Transverse colon (tissue), 4 donors: Measurements from ENCODE around the gene TDRD10. TPM values are rescaled to one million over a fixed set of nuclear protein-coding genes. Genes with fewer than 3 reads are reported as not detected.

Experiments used
- DNase-seq: peaks from one replicate; pipeline ENCODE4 v3.0.0-alpha.2; 2019
- H3K27ac ChIP-seq, 4 donors: fragments of 200-600 bp; sonication (generic); 2 replicates each; pipeline ENCODE4 v1.5.1; 2016 to 2018; ENCODE audit warnings: inconsistent platforms in 4 of 4
- H3K27me3 ChIP-seq: fragments of 200-600 bp; sonication (generic); 2 replicates; pipeline ENCODE4 v1.5.1; 2017; ENCODE audit warnings: inconsistent platforms
- H3K36me3 ChIP-seq, 4 donors: fragments of 200-600 bp; sonication (generic); 2 replicates each; pipeline ENCODE4 v1.5.1; 2017 to 2019; ENCODE audit warnings: inconsistent platforms in 4 of 4
- H3K4me1 ChIP-seq, 4 donors: fragments of 200-600 bp; sonication (generic); 2 replicates each; pipeline ENCODE4 v1.5.1; 2017 to 2020; ENCODE audit warnings: inconsistent platforms in 4 of 4
- H3K4me3 ChIP-seq, 4 donors: fragments of 200-600 bp; sonication (generic); 1 replicate in 1 of 4; 2 replicates in 3 of 4; pipeline versions ENCODE4 v1.5.1 to v1.6.1; 2017 to 2019; ENCODE audit warnings: inconsistent platforms in 4 of 4
- H3K9me3 ChIP-seq, 2 donors: fragments of 200-600 bp; sonication (generic); 2 replicates each; pipeline ENCODE4 v1.5.1; 2017 to 2019; ENCODE audit warnings: inconsistent platforms in 2 of 2
- CTCF ChIP-seq, 5 experiments: fragments of 200-600 bp in 3 of 5; fragments of 450-650 bp in 2 of 5; sonication (generic) in 3 of 5; IDR thresholded peaks; 1 replicate in 2 of 5; 2 replicates in 3 of 5; pipeline ENCODE4 v1.5.1; 2016 to 2017; ENCODE audit warnings: antibody characterized with exemption in 5 of 5, inconsistent platforms in 3 of 5, mild to moderate bottlenecking in 2 of 5, moderate library complexity in 1 of 5
- EP300 ChIP-seq: sonication (generic); formaldehyde crosslinking; IDR thresholded peaks from one replicate; pipeline ENCODE4 v1.6.1; 2017; ENCODE audit warnings: antibody characterized with exemption, low read depth
- POLR2A ChIP-seq: fragments of 450-650 bp; IDR thresholded peaks from one replicate; pipeline ENCODE4 v1.6.1; 2016; ENCODE audit warnings: antibody characterized with exemption, mild to moderate bottlenecking, moderate library complexity
- POLR2AphosphoS5 ChIP-seq, 3 donors: sonication (generic); formaldehyde crosslinking; IDR thresholded peaks; one replicate each; pipeline ENCODE4 v1.6.1; 2016; ENCODE audit warnings: antibody characterized with exemption in 3 of 3
- WGBS, 2 donors: methylation state at CpG; one replicate each; pipeline ENCODE4 v1.1.5; 2018; ENCODE audit warnings: low coverage in 1 of 2; 5-methylcytosine and 5-hydroxymethylcytosine counted together
- in situ Hi-C, 4 donors: fragments of 200-750 bp; cut with MboI; loops; one replicate each; pipeline versions ENCODE4 v1.15.0 to v1.15.1; 2017; ENCODE audit warnings: low sequenced_read_pairs in 3 of 4, low pct_ligation_motif_present in 1 of 4, low pct_unique_long_range_greater_than_20kb in 1 of 4
- intact Hi-C: fragments of 100-400 bp; cut with DNase I; formaldehyde crosslinking; loops from one replicate; pipeline ENCODE4 v1.15.1; 2023; ENCODE audit warnings: low total_unique reads
- total RNA-seq, 4 donors: library from RNA; depleted of rRNA; stranded (reverse); fragments of >200 nt; gene quantifications; one replicate each; pipeline ENCODE4 v1.1.0, GENCODE V29; 2016

Gene TDRD10
- total RNA-seq, 4 donors from 2014 or later: 0.96 to 3.3 TPM; not detected in 2

- Histone ChIP-seq H3K27ac (no peak overlapping the region), H3K4me3 (no peak overlapping the region), H3K4me1 (peaks cover 0 to 11% (median 5%) of the 10 kb centered on the region in 4 donors), H3K36me3 (peaks cover 0 to 86% (median 37%) of the 10 kb centered on the region in 4 donors), H3K27me3 (no peaks in the 10 kb centered on the region), H3K9me3 (no peaks in the 10 kb centered on the region)
- 67 to 76% methylated on average over 1 of the region's 1 CpG for WGBS, 2 donors
- intact Hi-C loops: no loop called here
- in situ Hi-C loops: no loop called here
- DNase-seq: no peak
- no peak for TF ChIP-seq POLR2A
- TF ChIP-seq CTCF (IDR thresholded peaks at IDR 0.05): no peak
- TF ChIP-seq POLR2AphosphoS5 (IDR thresholded peaks at IDR 0.05): no peak
- TF ChIP-seq EP300: no peak
Measured at GRCh38 chr1:154595621-154596020, 93.6 kb downstream of the TDRD10 start.

Other genes with a start within 250 kb of the TDRD10 start
- 10 to 100 TPM; 44.5 to 87.1 (median 74.1) TPM for gene HAX1, start 229.6 kb upstream of the TDRD10 start, total RNA-seq
- not detected for gene AQP10, start 181.1 kb upstream of the TDRD10 start, total RNA-seq
- gene ATP8B2, start 176.7 kb upstream of the TDRD10 start, total RNA-seq: 10 to 100 TPM in 3 of 4 donors, 1 to 10 TPM in 1; 6.0 to 78.6 (median 24.9) TPM
- 100 to 1,000 TPM in 1 of 4 donors, 10 to 100 TPM in 3; 10.7 to 107 (median 77.3) TPM for gene IL6R, start 96.9 kb upstream of the TDRD10 start, total RNA-seq
- 10 to 100 TPM in 1 of 4 donors, 1 to 10 TPM in 3; 5.2 to 15.0 (median 6.7) TPM for gene SHE, start 193 bp downstream of the TDRD10 start, total RNA-seq
- gene UBE2Q1, start 56.4 kb downstream of the TDRD10 start, total RNA-seq: 10 to 100 TPM; 10.1 to 33.9 (median 26.6) TPM
- under 1 TPM in 2 of 4 donors, not detected in 2; 0.32 to 0.82 TPM for gene CHRNB2, start 65.6 kb downstream of the TDRD10 start, total RNA-seq
- gene ADAR, start 106.0 kb downstream of the TDRD10 start, total RNA-seq: 100 to 1,000 TPM in 3 of 4 donors, 10 to 100 TPM in 1; 81.5 to 140 (median 110) TPM